Measurements from ENCODE around the gene CCDC12.

The CCDC12 gene

GRCh38 chr3:46938118-46938517 is 38.4 kb downstream of the CCDC12 start:
- no peak for DNase-seq (ENCODE audit: low read depth in 3 of 3)

GRCh38 chr3:46936733-46937250 is 39.8 kb downstream of the CCDC12 start:
- no peak for DNase-seq (ENCODE audit: low read depth in 3 of 3)

GRCh38 chr3:46935989-46936558 is 40.5 kb downstream of the CCDC12 start:
- no peak for DNase-seq (ENCODE audit: low read depth in 3 of 3)

GRCh38 chr3:46935168-46935858 is 41.2 kb downstream of the CCDC12 start:
- no peak for DNase-seq (ENCODE audit: low read depth in 3 of 3)

- DNase-seq (ENCODE audit: low read depth in 3 of 3): no peak
Observed at GRCh38 chr3:46934498-46935167, 41.9 kb downstream of the CCDC12 start.

GRCh38 chr3:46934072-46934471 is 42.5 kb downstream of the CCDC12 start:
- no peak for DNase-seq (ENCODE audit: low read depth in 3 of 3)

GRCh38 chr3:46933261-46933660 is 43.3 kb downstream of the CCDC12 start:
- DNase-seq (ENCODE audit: low read depth in 3 of 3): no peak

GRCh38 chr3:46932455-46933225 is 43.9 kb downstream of the CCDC12 start:
- no peak for DNase-seq (ENCODE audit: low read depth in 3 of 3)

- DNase-seq (ENCODE audit: low read depth in 3 of 3): no peak
Observed at GRCh38 chr3:46931631-46932331, 44.8 kb downstream of the CCDC12 start.

- DNase-seq (ENCODE audit: low read depth in 3 of 3): no peak
Observed at GRCh38 chr3:46930945-46931403, 45.6 kb downstream of the CCDC12 start.

GRCh38 chr3:46930166-46930944 is 46.2 kb downstream of the CCDC12 start:
- no peak for DNase-seq (ENCODE audit: low read depth in 3 of 3)

- no peak for DNase-seq (ENCODE audit: low read depth in 3 of 3)
Observed at GRCh38 chr3:46929324-46929723, 47.2 kb downstream of the CCDC12 start.

GRCh38 chr3:46928282-46928681 is 48.3 kb downstream of the CCDC12 start:
- DNase-seq (ENCODE audit: low read depth in 3 of 3): no peak

- DNase-seq (ENCODE audit: low read depth in 3 of 3): no peak
Observed at GRCh38 chr3:46927718-46928073, 48.8 kb downstream of the CCDC12 start.

- no peak for DNase-seq (ENCODE audit: low read depth in 3 of 3)
Observed at GRCh38 chr3:46926871-46927717, 49.5 kb downstream of the CCDC12 start.

GRCh38 chr3:46926447-46926846 is 50.1 kb downstream of the CCDC12 start:
- DNase-seq (ENCODE audit: low read depth in 3 of 3): no peak

GRCh38 chr3:46926039-46926438 is 50.5 kb downstream of the CCDC12 start:
- DNase-seq (ENCODE audit: low read depth in 3 of 3): no peak

- no peak for DNase-seq (ENCODE audit: low read depth in 3 of 3)
Observed at GRCh38 chr3:46925585-46925934, 51.0 kb downstream of the CCDC12 start.

- no peak for DNase-seq (ENCODE audit: low read depth in 3 of 3)
Observed at GRCh38 chr3:46924921-46925584, 51.5 kb downstream of the CCDC12 start.

Data from stimulated activated CD4-positive, alpha-beta T cell treated with anti-CD3 and anti-CD28 coated beads, TNF-alpha, amount 100 ng/mL, for 24 hours (primary cell).